SKM-1 (cell line): ENCODE results near the gene SYNJ2.
"Not testable (repeated sequence)": the region's sequence is repeated elsewhere in the genome, so short reads cannot be mapped to it uniquely, and the experiment has no call there.

Experiments used
- DNase-seq: peaks from one replicate; lab custom pipeline; 2025; ENCODE audit not compliant: unreplicated experiment; lab: John Stamatoyannopoulos, UW

Gene SYNJ2, protein sequence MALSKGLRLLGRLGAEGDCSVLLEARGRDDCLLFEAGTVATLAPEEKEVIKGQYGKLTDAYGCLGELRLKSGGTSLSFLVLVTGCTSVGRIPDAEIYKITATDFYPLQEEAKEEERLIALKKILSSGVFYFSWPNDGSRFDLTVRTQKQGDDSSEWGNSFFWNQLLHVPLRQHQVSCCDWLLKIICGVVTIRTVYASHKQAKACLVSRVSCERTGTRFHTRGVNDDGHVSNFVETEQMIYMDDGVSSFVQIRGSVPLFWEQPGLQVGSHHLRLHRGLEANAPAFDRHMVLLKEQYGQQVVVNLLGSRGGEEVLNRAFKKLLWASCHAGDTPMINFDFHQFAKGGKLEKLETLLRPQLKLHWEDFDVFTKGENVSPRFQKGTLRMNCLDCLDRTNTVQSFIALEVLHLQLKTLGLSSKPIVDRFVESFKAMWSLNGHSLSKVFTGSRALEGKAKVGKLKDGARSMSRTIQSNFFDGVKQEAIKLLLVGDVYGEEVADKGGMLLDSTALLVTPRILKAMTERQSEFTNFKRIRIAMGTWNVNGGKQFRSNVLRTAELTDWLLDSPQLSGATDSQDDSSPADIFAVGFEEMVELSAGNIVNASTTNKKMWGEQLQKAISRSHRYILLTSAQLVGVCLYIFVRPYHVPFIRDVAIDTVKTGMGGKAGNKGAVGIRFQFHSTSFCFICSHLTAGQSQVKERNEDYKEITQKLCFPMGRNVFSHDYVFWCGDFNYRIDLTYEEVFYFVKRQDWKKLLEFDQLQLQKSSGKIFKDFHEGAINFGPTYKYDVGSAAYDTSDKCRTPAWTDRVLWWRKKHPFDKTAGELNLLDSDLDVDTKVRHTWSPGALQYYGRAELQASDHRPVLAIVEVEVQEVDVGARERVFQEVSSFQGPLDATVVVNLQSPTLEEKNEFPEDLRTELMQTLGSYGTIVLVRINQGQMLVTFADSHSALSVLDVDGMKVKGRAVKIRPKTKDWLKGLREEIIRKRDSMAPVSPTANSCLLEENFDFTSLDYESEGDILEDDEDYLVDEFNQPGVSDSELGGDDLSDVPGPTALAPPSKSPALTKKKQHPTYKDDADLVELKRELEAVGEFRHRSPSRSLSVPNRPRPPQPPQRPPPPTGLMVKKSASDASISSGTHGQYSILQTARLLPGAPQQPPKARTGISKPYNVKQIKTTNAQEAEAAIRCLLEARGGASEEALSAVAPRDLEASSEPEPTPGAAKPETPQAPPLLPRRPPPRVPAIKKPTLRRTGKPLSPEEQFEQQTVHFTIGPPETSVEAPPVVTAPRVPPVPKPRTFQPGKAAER (N-terminal part only)

DNA sequence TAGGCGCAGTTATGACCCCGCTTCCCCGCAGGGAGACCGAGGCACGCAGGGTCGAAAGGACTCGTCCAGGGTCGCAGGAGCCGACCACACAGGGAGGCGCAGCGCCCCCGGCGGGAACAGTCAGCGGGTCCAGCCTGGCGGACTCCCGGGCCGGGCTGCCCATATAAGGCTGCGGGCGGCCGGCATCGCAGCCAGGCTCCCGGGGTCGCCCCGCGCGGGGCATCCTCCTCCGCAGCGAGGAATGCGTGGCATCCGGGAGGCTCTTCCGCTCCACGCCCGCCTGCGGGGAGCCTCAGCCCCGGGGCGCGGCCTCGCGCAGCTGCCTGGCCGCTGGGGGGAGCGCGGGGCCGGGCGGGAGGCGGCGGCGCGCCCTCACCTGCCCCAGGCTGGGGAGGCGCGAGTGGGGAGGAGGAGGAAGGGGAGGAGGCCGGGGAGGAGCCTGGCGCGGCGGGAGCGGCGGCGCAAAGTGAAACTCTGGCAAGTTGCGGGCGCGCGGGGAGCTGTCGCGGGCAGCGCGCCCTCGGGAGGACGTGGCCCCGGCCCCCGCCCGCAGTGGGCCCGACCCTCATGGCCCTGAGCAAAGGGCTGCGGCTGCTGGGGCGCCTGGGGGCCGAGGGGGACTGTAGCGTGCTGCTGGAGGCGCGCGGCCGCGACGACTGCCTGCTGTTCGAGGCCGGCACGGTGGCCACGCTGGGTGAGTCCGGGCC lies at the start of gene SYNJ2:
Gene SYNJ2, plus strand, starts transcription at position 469 of the 707 bp plus-strand sequence. Its CDS starts 99 bp downstream, at position 568.
- peak; percentile 32 for DNase-seq

DNA sequence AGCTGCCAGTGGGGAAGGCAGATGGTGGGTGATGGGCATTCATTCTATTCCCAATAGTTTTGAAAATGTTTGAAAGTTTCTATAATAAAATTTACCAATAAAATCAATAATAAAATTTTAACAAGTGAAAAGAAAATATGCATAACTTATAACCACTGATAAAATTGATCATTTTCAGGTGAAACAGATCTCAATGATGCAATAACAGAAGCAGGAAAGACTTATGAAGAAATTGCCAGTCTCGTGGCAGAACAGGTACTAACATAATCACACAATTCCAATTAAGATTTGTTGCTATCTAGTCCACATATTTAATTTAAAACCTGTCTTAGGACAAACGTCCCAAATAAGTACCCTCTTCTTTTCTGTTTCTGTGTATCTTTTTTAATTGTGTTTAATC lies 45.9 kb upstream of the SYNJ2 start:
- no peak for DNase-seq

DNA sequence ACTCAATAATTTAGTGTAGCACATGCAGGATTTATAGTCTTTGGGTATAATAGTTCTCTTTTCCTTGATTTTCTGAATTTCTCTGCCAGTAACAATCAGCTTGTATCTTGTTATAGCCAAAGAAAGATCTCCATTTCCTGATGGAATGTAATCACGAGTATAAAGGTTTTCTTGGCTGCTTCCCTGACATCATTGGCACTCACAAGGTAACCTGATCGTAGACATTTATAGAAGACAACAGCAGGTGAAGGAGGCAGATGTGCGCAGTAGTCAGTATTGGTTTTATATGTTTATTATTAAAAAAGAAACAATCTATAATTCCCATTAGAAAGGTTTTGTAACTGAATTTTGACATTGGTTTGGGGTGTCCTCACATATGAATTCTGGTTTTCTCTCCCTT lies 44.3 kb upstream of the SYNJ2 start:
- no peak for DNase-seq

DNA sequence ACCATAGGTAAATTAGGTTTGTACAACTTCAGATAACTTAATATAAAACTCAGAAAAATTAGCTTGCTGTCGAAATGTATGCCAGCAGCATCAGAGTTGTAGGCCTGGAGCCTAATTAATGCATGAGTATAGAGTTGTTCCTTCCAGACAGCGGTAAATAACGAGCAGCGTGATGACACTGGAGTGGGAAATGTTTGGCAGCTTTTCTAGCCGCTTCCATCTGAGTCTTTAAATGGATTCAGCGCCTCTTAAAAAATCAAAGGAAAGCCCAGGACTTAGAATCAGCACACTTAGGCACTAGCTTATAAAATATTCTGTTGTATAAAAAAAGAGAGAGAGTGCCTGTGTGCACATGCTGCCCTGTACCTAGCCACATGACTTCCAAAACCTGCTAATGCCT lies 43.7 kb upstream of the SYNJ2 start:
- no peak for DNase-seq

DNA sequence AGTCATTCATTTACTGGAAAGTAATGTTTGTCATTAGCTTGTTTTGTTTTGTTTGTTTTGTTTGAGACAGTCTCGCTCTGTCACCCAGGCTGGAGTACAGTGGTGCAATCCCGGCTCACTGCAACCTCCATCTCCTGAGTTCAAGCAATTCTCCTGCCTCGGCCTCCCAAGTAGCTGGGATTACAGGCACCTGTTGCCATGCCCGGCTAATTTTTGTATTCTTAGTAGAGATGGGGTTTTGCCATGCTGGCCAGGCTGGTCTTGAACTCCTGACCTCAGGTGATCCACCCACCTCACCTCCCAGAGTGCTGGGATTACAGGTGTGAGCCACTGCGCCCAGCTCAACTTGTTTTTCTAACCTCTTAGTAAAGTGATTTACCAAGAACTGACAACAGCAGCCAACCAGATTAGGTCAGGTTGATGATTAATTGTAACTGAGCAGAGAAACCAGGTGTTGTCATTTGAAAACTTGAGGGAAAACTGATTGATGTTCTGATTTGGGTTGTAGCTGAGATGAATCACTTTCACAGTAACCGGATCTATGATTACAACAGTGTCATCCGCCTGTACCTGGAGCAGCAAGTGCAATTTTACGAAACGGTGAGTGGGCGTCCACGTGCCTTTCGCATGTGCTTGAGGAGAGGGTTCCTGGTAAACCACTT lies 41.2 kb upstream of the SYNJ2 start:
- not testable (repeated sequence) for DNase-seq

DNA sequence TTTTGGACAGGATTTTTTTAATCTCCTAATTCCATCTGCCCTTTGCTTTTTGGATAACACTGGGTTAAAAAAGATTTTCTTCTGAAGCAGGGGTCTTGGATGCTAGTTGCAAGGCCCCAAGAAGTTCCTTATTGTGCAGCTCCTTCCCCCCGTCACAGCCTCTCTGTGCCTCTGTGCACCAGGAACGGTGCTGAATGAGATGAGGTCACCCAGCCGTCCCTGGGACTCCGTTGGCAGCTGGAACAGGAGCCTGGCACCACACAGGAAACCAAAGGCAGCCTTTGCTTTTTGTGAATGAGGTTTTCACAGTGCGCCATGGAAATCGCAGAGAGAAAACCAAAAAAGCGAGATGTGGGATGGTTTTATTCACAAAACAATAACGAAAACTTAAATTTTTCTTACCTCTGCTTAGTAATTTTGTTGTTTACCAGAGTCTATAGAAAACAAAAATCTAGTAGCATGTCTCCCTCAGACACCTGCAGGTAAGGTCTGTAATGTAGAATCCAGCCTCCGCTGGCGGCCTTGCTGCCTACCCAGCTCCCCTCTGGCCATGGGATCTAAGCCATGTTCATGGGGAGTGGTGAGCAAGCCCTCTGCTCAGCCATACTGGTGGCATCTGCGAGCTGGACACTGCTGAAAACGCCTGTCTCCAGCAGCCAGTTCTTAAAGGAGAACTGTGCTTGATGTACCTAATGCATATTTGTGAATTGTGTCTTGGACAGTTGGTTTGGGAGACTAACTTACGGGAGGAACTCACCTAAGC lies 40.4 kb upstream of the SYNJ2 start:
- DNase-seq: no peak

DNA sequence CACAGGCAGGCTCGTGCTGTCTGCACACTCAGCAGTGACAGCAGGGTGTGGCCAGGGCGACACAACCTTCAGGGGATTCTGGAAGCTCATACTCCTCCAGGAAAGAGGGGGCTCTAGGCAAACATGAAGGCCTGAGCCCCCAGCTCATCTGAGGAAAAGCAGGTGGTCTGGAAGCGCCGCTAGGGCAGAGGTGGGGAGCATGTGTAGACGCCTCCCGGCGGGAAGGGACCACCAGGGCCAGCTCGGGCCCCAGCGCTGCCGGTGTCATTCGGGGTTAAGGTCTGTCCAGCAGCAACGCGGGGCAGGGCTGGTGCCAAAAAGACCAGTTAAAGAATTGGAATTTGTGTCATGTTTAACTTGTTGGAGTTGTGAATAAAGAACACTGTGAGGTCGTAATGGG lies 39.3 kb upstream of the SYNJ2 start:
- no peak for DNase-seq

DNA sequence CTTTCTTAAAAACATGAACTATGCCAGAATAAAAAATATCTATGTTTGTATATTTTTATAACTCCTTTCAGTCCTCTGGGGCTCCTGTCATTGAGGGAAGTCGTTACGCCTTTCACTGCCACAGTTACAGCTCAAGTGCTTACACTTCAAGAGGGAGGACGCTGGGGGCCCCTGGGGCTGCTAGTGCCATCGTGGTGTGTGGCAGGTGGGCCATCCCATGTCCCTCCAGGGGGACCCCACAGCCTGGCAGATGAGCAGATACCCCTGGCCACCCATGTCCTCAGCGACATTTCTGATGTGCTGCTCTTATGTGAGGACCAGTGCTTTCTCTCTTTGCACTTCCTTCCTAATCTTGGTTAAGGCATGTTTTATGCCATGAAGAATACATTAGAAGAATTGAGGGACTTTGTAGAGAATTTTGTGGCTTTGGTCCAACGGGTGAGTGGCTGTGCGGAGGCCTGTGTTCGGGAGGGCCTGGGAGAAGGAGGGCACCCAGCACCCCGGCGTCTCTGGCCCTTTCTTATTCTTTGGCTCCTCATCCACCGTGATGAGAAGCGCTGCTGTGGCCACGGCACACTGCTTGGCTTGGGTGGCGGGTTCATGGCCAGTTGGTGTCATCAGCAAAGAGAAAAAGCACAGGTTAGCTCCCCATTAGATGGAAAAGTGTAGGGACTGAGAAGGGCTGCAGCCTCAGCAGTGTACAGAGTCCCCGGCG lies 38.3 kb upstream of the SYNJ2 start:
- no peak for DNase-seq

DNA sequence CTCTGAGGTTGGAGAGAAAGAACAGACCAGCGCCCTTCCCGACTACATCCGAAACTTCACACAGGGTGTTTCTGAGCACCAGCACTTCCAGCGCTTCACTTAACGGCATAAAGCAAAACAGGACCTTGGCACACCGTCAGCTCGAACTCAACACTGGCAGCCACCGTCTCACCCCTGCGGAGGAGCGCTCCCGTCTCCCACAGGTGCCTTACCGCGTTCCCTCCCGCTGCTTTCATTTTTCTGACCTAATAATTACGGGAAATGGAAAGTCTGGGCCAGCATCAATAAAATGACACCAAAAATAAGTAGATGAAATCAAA lies 37.7 kb upstream of the SYNJ2 start:
- no peak for DNase-seq

DNA sequence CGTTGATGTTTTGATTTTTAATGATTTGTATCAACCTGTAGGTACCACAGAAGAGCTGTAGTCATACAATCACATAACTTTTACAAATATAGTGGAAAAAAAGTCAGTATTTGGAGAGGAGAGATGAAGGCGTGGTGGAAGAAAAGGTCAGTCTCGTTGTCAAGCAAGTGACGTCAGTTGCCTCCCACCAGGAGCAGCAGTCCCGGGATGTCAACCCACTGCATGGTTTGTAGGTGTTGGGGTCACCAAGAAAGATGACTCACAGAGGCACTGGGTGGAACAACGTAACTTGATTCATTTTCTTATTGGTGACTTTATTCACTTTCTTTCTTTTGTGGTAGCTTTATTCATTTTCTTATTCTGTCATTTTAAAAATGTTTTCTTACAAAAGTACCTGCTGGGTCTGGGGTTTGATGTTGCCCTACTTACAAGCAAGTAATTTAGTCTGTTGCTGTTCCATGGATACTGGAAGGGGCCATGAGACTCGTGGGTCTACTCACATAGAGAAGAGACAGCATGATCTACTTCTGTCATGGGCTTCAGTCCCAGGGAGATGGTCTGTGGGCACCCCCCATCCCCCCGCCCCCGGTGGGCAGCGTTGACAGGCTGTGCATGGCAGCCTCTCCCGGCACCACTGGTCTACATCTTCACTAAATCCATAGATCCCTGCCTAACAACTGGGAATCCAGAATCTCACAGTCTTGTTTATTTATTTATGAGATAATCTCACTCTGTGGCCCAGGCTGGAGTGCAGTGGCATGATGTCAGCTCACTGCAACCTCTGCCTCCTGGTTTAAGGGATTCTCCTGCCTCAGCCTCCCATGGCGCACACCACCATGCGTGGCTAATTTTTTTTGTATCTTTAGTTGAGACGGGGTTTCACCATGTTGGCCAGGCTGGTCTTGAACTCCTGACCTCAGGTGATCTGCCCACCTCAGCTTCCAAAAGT lies 36.4 kb upstream of the SYNJ2 start:
- DNase-seq: no peak

DNA sequence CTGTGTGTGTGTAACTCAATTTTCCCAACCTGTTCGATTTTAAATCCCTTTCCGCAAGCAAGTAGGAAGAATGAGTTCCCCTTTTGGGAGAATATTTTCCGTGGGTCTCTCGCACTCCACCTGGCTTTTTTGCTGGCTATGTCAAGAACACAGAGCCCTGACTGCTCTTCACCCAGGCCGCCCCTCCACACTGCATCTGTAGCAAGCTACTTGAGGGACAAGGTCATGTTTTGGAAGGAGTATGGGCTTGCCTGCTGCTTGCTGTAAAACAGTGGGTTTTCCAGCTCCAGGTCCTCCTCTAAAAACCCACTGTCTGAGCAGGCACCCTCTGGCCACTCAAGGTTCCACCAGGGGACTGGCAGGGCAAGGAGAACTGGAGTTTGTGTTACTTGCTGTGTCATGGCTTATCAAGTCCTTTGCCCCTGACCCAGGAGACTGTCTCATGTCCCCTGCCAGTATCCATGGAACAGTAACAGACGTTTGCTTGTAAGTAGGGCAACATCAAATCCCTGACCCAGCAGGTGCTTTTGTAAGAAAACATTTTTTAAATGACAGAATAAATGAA lies 35.5 kb upstream of the SYNJ2 start:
- DNase-seq: no peak

DNA sequence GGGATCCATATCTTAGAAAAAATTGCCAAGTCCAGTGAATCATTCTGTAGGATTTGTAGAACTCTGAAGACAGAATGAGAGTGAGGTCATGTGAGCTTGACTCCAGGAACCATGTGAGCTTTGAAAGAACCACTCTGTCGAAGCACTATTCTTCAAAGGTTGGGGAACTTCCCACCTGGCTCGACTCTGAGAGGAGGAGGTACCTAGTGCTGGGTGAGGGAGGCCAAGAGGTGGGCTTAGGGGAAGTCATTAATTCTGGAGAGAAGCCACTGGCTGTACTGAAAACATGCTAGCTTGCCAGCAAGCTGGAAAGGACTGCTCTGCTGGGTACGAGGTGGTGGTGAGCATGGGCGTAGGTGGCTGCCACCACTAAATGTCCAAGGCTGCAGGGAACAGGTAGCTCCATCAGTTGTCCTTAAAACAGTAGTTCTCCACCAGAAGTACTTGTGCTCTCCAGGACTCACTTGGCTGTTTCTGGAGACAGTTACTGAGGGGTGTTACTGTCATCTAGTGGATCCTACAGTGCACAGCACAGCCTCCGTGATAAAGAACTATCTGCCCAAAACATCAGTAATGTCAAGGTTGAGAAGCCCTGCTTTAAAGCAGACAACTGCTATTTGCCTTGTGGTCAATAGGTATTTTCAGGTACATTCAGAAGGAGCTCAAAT lies 34.7 kb upstream of the SYNJ2 start:
- DNase-seq: no peak

DNA sequence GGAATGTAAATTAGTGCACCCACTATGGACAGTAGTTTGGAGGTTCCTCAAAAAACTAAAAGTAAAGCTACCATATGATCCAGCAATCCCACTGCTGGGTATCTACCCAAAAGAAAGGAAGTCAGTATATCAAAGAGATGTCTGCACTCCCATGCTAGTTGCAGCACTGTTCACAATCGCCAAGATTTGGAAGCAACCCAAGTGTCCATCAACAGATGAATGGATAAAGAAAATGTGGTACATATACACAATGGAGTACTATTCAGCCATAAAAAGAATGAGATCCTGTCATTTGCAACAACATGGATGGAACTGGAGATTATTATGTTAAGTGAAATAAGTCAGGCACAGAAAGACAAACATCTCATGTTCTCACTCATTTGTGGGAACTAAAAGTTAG lies 30.8 kb upstream of the SYNJ2 start:
- DNase-seq: not testable (repeated sequence)

DNA sequence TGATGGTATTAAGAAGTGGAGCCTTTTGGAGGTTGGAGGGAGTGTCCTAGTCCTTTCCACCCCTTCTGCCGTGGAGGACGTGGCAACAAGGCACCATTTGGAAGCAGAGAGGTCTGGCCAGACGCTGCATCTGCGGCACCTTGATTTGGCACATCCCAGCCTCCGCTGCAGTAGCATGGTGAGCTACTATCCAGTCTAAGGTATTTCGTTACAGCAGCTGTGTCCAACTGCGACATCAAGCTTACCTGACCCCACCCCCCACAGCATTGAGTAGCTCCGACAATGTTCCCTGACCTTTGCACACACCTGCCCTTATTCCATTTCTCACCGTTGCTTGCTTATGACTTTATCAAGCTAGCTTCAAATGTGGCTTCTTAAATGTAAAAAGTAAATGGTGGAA lies 29.8 kb upstream of the SYNJ2 start:
- no peak for DNase-seq

DNA sequence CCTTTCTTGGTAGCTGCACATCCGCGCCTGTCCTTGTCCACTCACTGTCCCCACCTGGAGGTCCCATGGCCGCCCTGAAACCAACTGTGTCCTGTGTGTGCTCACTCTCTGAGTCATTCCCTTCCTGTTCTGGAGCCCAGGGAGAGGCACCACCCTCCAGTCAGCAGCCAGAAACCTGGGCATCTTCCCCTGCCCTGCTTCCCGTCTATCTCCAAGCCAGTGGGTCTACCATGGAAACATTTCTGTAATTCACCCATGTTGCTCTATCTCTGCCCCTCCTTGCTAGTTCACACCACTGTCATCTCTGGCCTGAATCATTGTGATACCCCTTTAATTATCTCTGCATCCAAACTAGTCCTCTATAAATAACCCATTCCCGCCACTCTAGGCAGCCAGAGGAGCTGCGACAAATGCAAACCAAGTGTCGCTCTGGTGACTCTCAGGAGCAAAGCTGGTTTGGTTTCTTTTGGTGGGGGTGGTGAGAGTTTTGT lies 28.8 kb upstream of the SYNJ2 start:
- no peak for DNase-seq

DNA sequence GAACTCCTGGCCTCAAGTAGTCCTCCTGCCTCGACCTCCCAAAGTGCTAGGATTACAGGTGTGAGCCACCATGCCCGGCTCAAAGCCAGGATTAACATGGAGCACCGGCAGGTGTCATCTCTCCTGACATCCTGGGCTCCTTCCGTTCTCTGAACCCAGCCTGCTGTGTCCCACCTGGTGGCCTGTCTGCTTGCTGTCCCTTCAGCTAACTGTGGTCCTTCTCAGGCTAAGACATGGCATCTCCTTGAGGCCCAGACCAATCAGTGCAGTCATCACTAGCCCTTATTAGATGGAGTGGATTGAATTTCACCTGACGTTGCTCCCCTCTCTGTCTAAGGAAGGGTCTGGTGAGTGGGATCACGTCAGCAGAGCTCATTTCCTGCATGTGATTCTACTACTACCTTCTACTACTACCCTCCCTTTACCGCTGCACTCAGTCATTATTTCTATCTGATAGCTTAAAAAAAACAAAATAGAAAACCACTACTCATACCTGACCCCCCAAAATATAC lies 28.0 kb upstream of the SYNJ2 start:
- DNase-seq: no peak
